Mucosa of descending colon (tissue), 3 donors: ENCODE results near the gene HIPK2. TPM values are rescaled to one million over a fixed set of nuclear protein-coding genes. Genes with fewer than 3 reads are reported as not detected.
"Not testable (repeated sequence)": the region's sequence is repeated elsewhere in the genome, so short reads cannot be mapped to it uniquely, and the experiment has no call there.

Source experiments
- ATAC-seq: fragments of 200-7000 bp; cut with Tn5 transposase; one replicate; pipeline ENCODE4 v1.9.1; 2020; ENCODE audit warnings: mild to moderate bottlenecking, moderate library complexity
- DNase-seq, 3 donors: peaks; one replicate each; pipeline ENCODE4 v3.0.0-alpha.2; 2020
- H3K36me3 ChIP-seq: fragments of 200-600 bp; one replicate; pipeline ENCODE4 v1.8.0; 2021; ENCODE audit warnings: low read depth, mild to moderate bottlenecking
- H3K4me1 ChIP-seq: fragments of 200-600 bp; one replicate; pipeline ENCODE4 v1.8.0; 2021; ENCODE audit warnings: low read depth, mild to moderate bottlenecking
- H3K4me3 ChIP-seq: fragments of 200-600 bp; one replicate; pipeline ENCODE4 v1.8.0; 2021; ENCODE audit warnings: mild to moderate bottlenecking
- H3K9me3 ChIP-seq: fragments of 200-600 bp; one replicate; pipeline ENCODE4 v1.8.0; 2021; ENCODE audit warnings: mild to moderate bottlenecking
- CTCF ChIP-seq: fragments of 200-600 bp; IDR thresholded peaks from one replicate; pipeline ENCODE4 v1.8.0; 2022; ENCODE audit warnings: antibody characterized with exemption, mild to moderate bottlenecking
- intact Hi-C, 2 donors: fragments of 100-400 bp; cut with DNase I in 1 of 2; cut with micrococcal nuclease in 1 of 2; formaldehyde crosslinking; loops; one replicate each; pipeline versions ENCODE4 v1.11.0 to v1.11.1; 2022; cut with DNase I, micrococcal nuclease
- total RNA-seq, 3 donors: library from RNA; stranded (reverse); fragmentation: NEBNext Ultra II Directional in 2 of 3; extraction: Animal tissue kit (Norgen Biotek cat#: 25700) in 2 of 3; gene quantifications; one replicate each; pipeline versions ENCODE4 v1.2.1 to v1.2.4, GENCODE V29; 2021 to 2023
- donor health status: DM: no; HTN: no; CAD: no; lungs with moderate emphysema.
- donor health status: DM: no; HTN: no; CAD: no.
- donor health status: DM: no; HTN: yes; CAD: no.

Gene HIPK2
- total RNA-seq, 3 donors from 2014 or later = 29.9 to 63.6 (median 39.9) TPM

GRCh38 chr7:139618482-139619366 is 159.1 kb downstream of the HIPK2 start:
- ATAC-seq (peak; percentile 37), DNase-seq (peak in 2 of 3 donors; percentile 39 to 50)
- no peaks in the 10 kb centered on the region for H3K9me3 ChIP-seq
- TF ChIP-seq CTCF = no peak
- H3K4me1 ChIP-seq = no peaks in the 10 kb centered on the region
- intact Hi-C loops = loop anchor here in 1 of 2 donors (10.0 kb wide), 1 partner anchor 386 kb away; no protein-coding TSS in a partner anchor
- H3K36me3 ChIP-seq = no peaks in the 10 kb centered on the region
- H3K4me3 ChIP-seq = no peak overlapping the region

GRCh38 chr7:139617074-139617473 is 160.7 kb downstream of the HIPK2 start:
- DNase-seq (no peak), ATAC-seq (no peak)
- H3K9me3 ChIP-seq = no peaks in the 10 kb centered on the region
- H3K4me1 ChIP-seq = no peaks in the 10 kb centered on the region
- intact Hi-C loops = loop anchor here in 1 of 2 donors (10.0 kb wide), 1 partner anchor 388 kb away; no protein-coding TSS in a partner anchor
- H3K36me3 ChIP-seq = no peaks in the 10 kb centered on the region
- no peak overlapping the region for H3K4me3 ChIP-seq
- TF ChIP-seq CTCF = no peak

GRCh38 chr7:139614886-139615285 is 162.9 kb downstream of the HIPK2 start:
- Histone ChIP-seq H3K4me1 (no peaks in the 10 kb centered on the region), H3K4me3 (no peak overlapping the region), H3K36me3 (no peaks in the 10 kb centered on the region), H3K9me3 (no peaks in the 10 kb centered on the region)
- no peak for TF ChIP-seq CTCF
- no peak for ATAC-seq
- DNase-seq = no peak
- intact Hi-C loops = loop anchor here in 1 of 2 donors (10.0 kb wide), 1 partner anchor 390 kb away; no protein-coding TSS in a partner anchor

GRCh38 chr7:139613971-139614411 is 163.8 kb downstream of the HIPK2 start:
- intact Hi-C loops = loop anchor here in 1 of 2 donors (10.0 kb wide), 1 partner anchor 391 kb away; no protein-coding TSS in a partner anchor
- ATAC-seq = no peak
- no peaks in the 10 kb centered on the region for H3K9me3 ChIP-seq
- no peaks in the 10 kb centered on the region for H3K36me3 ChIP-seq
- H3K4me1 ChIP-seq = no peaks in the 10 kb centered on the region
- no peak overlapping the region for H3K4me3 ChIP-seq
- TF ChIP-seq CTCF = no peak
- DNase-seq = no peak

GRCh38 chr7:139611556-139611955 is 166.2 kb downstream of the HIPK2 start:
- not testable (repeated sequence) for H3K36me3 ChIP-seq, H3K9me3 ChIP-seq, ATAC-seq

GRCh38 chr7:139610595-139610994 is 167.2 kb downstream of the HIPK2 start:
- Histone ChIP-seq H3K4me3 (no peak overlapping the region), H3K9me3 (no peaks in the 10 kb centered on the region), H3K36me3 (no peaks in the 10 kb centered on the region), H3K4me1 (no peaks in the 10 kb centered on the region)
- TF ChIP-seq CTCF = no peak
- no peak for DNase-seq
- ATAC-seq = no peak
- intact Hi-C loops = loop anchor here in 1 of 2 donors (10.0 kb wide), 1 partner anchor 394 kb away; no protein-coding TSS in a partner anchor

More at GRCh38 chr7:139611556-139611955, 166.2 kb downstream of the HIPK2 start:
- not testable (repeated sequence) for H3K4me3 ChIP-seq, DNase-seq, H3K4me1 ChIP-seq
- intact Hi-C loops = loop anchor here in 1 of 2 donors (10.0 kb wide), 1 partner anchor 393 kb away; no protein-coding TSS in a partner anchor
